Measurements from ENCODE around the gene RNF150.

DNA sequence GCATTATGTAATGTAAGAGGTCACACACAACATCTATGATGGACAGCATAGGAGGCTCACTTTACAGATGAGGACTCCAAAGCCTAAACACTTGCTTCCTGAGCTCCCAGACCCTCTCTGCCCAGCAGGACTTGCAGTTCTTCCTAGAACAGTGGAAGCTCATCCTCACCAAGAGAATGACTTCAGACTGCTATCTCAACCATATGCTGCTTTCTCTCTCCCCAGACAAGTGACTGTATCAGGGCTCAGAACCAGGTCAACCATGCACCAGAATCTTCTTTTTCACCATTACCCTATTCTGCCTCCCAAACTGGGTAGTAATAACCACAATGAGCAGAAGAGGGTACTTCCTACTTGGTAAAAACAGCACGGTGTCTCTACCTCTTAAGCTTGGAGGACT is 12.2 kb downstream of the RNF150 start:
- TF ChIP-seq BRCA1 (IDR thresholded peaks at IDR 0.05; ENCODE audit: low read depth, low read length) = no peak
- no peak for TF ChIP-seq CEBPB (IDR thresholded peaks at IDR 0.05; ENCODE audit: low read depth, low read length)
- no peak for TF ChIP-seq SP1 (IDR thresholded peaks at IDR 0.05; ENCODE audit: low read depth, low read length)
- TF ChIP-seq, protein P1, sequence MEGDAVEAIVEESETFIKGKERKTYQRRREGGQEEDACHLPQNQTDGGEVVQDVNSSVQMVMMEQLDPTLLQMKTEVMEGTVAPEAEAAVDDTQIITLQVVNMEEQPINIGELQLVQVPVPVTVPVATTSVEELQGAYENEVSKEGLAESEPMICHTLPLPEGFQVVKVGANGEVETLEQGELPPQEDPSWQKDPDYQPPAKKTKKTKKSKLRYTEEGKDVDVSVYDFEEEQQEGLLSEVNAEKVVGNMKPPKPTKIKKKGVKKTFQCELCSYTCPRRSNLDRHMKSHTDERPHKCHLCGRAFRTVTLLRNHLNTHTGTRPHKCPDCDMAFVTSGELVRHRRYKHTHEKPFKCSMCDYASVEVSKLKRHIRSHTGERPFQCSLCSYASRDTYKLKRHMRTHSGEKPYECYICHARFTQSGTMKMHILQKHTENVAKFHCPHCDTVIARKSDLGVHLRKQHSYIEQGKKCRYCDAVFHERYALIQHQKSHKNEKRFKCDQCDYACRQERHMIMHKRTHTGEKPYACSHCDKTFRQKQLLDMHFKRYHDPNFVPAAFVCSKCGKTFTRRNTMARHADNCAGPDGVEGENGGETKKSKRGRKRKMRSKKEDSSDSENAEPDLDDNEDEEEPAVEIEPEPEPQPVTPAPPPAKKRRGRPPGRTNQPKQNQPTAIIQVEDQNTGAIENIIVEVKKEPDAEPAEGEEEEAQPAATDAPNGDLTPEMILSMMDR (IDR thresholded peaks at IDR 0.05; ENCODE audit: control extremely low read depth in 1 of 3, insufficient read depth in 1 of 3, low read depth in 1 of 3, low read length in 3 of 3) = no peak
- no peak for TF ChIP-seq BCL11A (IDR thresholded peaks at IDR 0.05; ENCODE audit: low read depth in 2 of 2, low read length in 2 of 2)
- no peak for TF ChIP-seq TEAD4 (IDR thresholded peaks at IDR 0.05; ENCODE audit: low read depth, low read length)
- no peak for TF ChIP-seq HDAC2 (IDR thresholded peaks at IDR 0.05; ENCODE audit: borderline replicate concordance in 1 of 2, low read depth in 2 of 2, low read length in 2 of 2)
- TF ChIP-seq CREB1 (IDR thresholded peaks at IDR 0.05) = no peak
- TF ChIP-seq JUND (IDR thresholded peaks at IDR 0.05; ENCODE audit: low read length) = no peak
- no peak for TF ChIP-seq NRF1 (IDR thresholded peaks at IDR 0.05; ENCODE audit: low read depth, low read length)
- no peak for TF ChIP-seq YY1 (IDR thresholded peaks at IDR 0.05; ENCODE audit: low read depth, low read length)
- no peak for TF ChIP-seq RFX5 (IDR thresholded peaks at IDR 0.05; ENCODE audit: borderline replicate concordance, low read depth, low read length)

Measured in H1 (cell line).